ENCODE results near the gene BTBD19. TPM values are rescaled to one million over a fixed set of nuclear protein-coding genes. Genes with fewer than 3 reads are reported as not detected.

Gene BTBD19
- total and polyA plus RNA-seq, 9 of the 15 experiments (the other 6 are each of a cell fraction or from before 2014, with no cell fraction given): 0.22 to 2.0 (median 0.95) TPM

- TF ChIP-seq ZC3H11A (IDR thresholded peaks at IDR 0.05; ENCODE audit: low read depth, low read length): peak; percentile 36; the same call in 1 of the 2 replicates
- TF ChIP-seq CEBPB (tag; IDR thresholded peaks at IDR 0.05): peak; percentile 84
- TF ChIP-seq HNRNPH1 (optimal IDR thresholded peaks at IDR 0.05; ENCODE audit: low read depth, low read length): no peak
- TF ChIP-seq HEY1 (CRISPR knock-in tag; IDR thresholded peaks at IDR 0.05; ENCODE audit: borderline replicate concordance): peak; percentile 95
- no peak; the same call in none of the 2 replicates for TF ChIP-seq ZNF253 (CRISPR knock-in tag; conservative IDR thresholded peaks at IDR 0.05)
- TF ChIP-seq HLTF (IDR thresholded peaks at IDR 0.05): peak; percentile 40; the same call in 1 of the 2 replicates
- TF ChIP-seq BCL6 (CRISPR knock-in tag; IDR thresholded peaks at IDR 0.05): no peak
- peak in 1 of 2 experiments; percentile 12 for TF ChIP-seq TBL1XR1 (IDR thresholded peaks at IDR 0.05; ENCODE audit: low read length in 2 of 2)
- TF ChIP-seq ZNF561 (CRISPR knock-in tag; conservative IDR thresholded peaks at IDR 0.05): peak; percentile 55; the same call in 1 of the 2 replicates
- TF ChIP-seq ATF1 (CRISPR knock-in tag; IDR thresholded peaks at IDR 0.05): peak; percentile 39; the same call in 1 of the 2 replicates
- TF ChIP-seq ATF1 (tag; IDR thresholded peaks at IDR 0.05): peak; percentile 71
- TF ChIP-seq DIDO1 (tag; IDR thresholded peaks at IDR 0.05; ENCODE audit: low read depth): no peak
- TF ChIP-seq POLR2AphosphoS5 (IDR thresholded peaks at IDR 0.05; ENCODE audit: control insufficient read depth, insufficient read depth, low read depth, low read length): peak; percentile 100
- TF ChIP-seq PTBP1 (IDR thresholded peaks at IDR 0.05; ENCODE audit: low read depth, low read length): peak; percentile 95; the same call in 1 of the 2 replicates
- TF ChIP-seq HSF4 (CRISPR knock-in tag; IDR thresholded peaks at IDR 0.05; ENCODE audit: borderline replicate concordance): no peak
- TF ChIP-seq, protein P1, sequence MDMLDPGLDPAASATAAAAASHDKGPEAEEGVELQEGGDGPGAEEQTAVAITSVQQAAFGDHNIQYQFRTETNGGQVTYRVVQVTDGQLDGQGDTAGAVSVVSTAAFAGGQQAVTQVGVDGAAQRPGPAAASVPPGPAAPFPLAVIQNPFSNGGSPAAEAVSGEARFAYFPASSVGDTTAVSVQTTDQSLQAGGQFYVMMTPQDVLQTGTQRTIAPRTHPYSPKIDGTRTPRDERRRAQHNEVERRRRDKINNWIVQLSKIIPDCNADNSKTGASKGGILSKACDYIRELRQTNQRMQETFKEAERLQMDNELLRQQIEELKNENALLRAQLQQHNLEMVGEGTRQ (CRISPR knock-in tag; IDR thresholded peaks at IDR 0.05): no peak
- TF ChIP-seq, protein P2, sequence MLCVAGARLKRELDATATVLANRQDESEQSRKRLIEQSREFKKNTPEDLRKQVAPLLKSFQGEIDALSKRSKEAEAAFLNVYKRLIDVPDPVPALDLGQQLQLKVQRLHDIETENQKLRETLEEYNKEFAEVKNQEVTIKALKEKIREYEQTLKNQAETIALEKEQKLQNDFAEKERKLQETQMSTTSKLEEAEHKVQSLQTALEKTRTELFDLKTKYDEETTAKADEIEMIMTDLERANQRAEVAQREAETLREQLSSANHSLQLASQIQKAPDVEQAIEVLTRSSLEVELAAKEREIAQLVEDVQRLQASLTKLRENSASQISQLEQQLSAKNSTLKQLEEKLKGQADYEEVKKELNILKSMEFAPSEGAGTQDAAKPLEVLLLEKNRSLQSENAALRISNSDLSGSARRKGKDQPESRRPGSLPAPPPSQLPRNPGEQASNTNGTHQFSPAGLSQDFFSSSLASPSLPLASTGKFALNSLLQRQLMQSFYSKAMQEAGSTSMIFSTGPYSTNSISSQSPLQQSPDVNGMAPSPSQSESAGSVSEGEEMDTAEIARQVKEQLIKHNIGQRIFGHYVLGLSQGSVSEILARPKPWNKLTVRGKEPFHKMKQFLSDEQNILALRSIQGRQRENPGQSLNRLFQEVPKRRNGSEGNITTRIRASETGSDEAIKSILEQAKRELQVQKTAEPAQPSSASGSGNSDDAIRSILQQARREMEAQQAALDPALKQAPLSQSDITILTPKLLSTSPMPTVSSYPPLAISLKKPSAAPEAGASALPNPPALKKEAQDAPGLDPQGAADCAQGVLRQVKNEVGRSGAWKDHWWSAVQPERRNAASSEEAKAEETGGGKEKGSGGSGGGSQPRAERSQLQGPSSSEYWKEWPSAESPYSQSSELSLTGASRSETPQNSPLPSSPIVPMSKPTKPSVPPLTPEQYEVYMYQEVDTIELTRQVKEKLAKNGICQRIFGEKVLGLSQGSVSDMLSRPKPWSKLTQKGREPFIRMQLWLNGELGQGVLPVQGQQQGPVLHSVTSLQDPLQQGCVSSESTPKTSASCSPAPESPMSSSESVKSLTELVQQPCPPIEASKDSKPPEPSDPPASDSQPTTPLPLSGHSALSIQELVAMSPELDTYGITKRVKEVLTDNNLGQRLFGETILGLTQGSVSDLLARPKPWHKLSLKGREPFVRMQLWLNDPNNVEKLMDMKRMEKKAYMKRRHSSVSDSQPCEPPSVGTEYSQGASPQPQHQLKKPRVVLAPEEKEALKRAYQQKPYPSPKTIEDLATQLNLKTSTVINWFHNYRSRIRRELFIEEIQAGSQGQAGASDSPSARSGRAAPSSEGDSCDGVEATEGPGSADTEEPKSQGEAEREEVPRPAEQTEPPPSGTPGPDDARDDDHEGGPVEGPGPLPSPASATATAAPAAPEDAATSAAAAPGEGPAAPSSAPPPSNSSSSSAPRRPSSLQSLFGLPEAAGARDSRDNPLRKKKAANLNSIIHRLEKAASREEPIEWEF (CRISPR knock-in tag; IDR thresholded peaks at IDR 0.05): peak; percentile 75; the same call in 1 of the 2 replicates
- peak; percentile 88 for TF ChIP-seq HDAC3 (IDR thresholded peaks at IDR 0.05; ENCODE audit: borderline replicate concordance, partially characterized antibody)
- TF ChIP-seq BDP1 (IDR thresholded peaks at IDR 0.05; ENCODE audit: insufficient read depth, insufficient read length): no peak
- TF ChIP-seq, protein P3, sequence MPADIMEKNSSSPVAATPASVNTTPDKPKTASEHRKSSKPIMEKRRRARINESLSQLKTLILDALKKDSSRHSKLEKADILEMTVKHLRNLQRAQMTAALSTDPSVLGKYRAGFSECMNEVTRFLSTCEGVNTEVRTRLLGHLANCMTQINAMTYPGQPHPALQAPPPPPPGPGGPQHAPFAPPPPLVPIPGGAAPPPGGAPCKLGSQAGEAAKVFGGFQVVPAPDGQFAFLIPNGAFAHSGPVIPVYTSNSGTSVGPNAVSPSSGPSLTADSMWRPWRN (IDR thresholded peaks at IDR 0.05; ENCODE audit: low read depth): 0 out of 2 replicates have a peak, but pooled peaks have one; percentile 57
- TF ChIP-seq ZBTB17 (CRISPR knock-in tag; IDR thresholded peaks at IDR 0.05): peak; percentile 91
- 0 out of 2 replicates have a peak, but pooled peaks have one; percentile 8 for TF ChIP-seq SMARCE1 (IDR thresholded peaks at IDR 0.05)
These were observed 11.4 kb downstream of the BTBD19 start (continued) for GRCh38 chr1:44819608-44820327.

Data from K562 (cell line).